GM12878 (cell line): Measurements from ENCODE around the gene KCNAB2. TPM values are rescaled to one million over a fixed set of nuclear protein-coding genes. Genes with fewer than 3 reads are reported as not detected.

ENCODE experiments used
- ATAC-seq: fragments of 200-7000 bp; cut with Tn5 transposase; 3 replicates; pipeline ENCODE4 v1.9.1; 2020; ENCODE audit warnings: mild to moderate bottlenecking, moderate library complexity
- BruUV-seq: library from RNA; stranded (reverse); fragments of 400-500 nt; replicated peaks from 2 replicates; lab custom pipeline; 2021; lab: Mats Ljungman, UMichigan
- CTCF ChIA-PET: fragments of 300-600 bp; sonication (Branson Sonifier 250); formaldehyde crosslinking; extraction: SDS; loops from one replicate; lab custom pipeline; 2021; ENCODE audit warnings: inconsistent platforms; lab: Yijun Ruan, JAX
- POLR2A ChIA-PET: fragments of 350-600 bp; formaldehyde crosslinking; extraction: SDS; loops from one replicate; lab custom pipeline; 2021; ENCODE audit warnings: inconsistent platforms; lab: Charles Lee
- RAD21 ChIA-PET: fragments of 300-600 bp; sonication (Branson Sonifier 250); formaldehyde crosslinking; loops from one replicate; lab custom pipeline; 2023; ENCODE audit warnings: antibody characterized with exemption; ENCODE audit not compliant: unreplicated experiment; lab: Charles Lee
- SMC1A ChIA-PET: fragments of 300-600 bp; sonication (Branson Sonifier 250); formaldehyde crosslinking; loops from one replicate; lab custom pipeline; 2023; ENCODE audit not compliant: unreplicated experiment, uncharacterized antibody; lab: Charles Lee
- DNase-seq: peaks from one replicate; pipeline ENCODE4 v3.0.0-alpha.2; 2011; ENCODE audit warnings: low read depth, low spot score
- FAIRE-seq: peaks from 3 replicates; lab custom pipeline; 2011; peaks lifted over from hg19 to GRCh38; lab: Jason Lieb, UNC
- H2AFZ ChIP-seq: 2 replicates; pipeline ENCODE4 v1.6.0; 2011; ENCODE audit warnings: low read depth, low read length, control low read depth; ENCODE audit not compliant: control insufficient read depth
- H3K27ac ChIP-seq: 2 replicates; pipeline ENCODE4 v1.5.1; 2011; ENCODE audit warnings: control low read depth; ENCODE audit not compliant: control insufficient read depth, insufficient read depth
- H3K27me3 ChIP-seq, 2 experiments: replicated peaks in 1 of 2; 2 replicates each; pipeline versions ENCODE4 v1.6.0 to v1.6.1; 2011; ENCODE audit warnings: low read length in 1 of 2; ENCODE audit not compliant: control insufficient read depth in 2 of 2, insufficient read depth in 2 of 2
- H3K36me3 ChIP-seq, 2 experiments: 2 replicates each; pipeline ENCODE4 v1.5.1; 2011; ENCODE audit warnings: low read length in 1 of 2; ENCODE audit not compliant: control insufficient read depth in 2 of 2, insufficient read depth in 2 of 2
- H3K4me1 ChIP-seq: 2 replicates; pipeline ENCODE4 v1.6.1; 2011; ENCODE audit warnings: mild to moderate bottlenecking, low read length, moderate library complexity, mixed read lengths; ENCODE audit not compliant: control insufficient read depth, insufficient read depth
- H3K4me2 ChIP-seq: 2 replicates; pipeline ENCODE4 v1.6.0; 2011; ENCODE audit warnings: control low read depth; ENCODE audit not compliant: control insufficient read depth, insufficient read depth
- H3K4me3 ChIP-seq: fragments of 200-600 bp; sonication (generic); 2 replicates; pipeline ENCODE4 v1.5.1; 2016
- H3K79me2 ChIP-seq: 2 replicates; pipeline ENCODE4 v1.6.0; 2011; ENCODE audit warnings: low read length; ENCODE audit not compliant: control insufficient read depth, insufficient read depth
- H3K9ac ChIP-seq: 2 replicates; pipeline ENCODE4 v1.8.0; 2011; ENCODE audit warnings: low read length, control low read depth, mixed read lengths; ENCODE audit not compliant: control insufficient read depth, insufficient read depth
- H3K9me3 ChIP-seq: replicated peaks from 3 replicates; pipeline ENCODE4 v1.5.1; 2011; ENCODE audit warnings: mild to moderate bottlenecking, low read length; ENCODE audit not compliant: control insufficient read depth, insufficient read depth
- H4K20me1 ChIP-seq: 2 replicates; pipeline ENCODE4 v1.6.0; 2011; ENCODE audit not compliant: control insufficient read depth, insufficient read depth
- HSF1 ChIP-seq: fragments of 150-350 bp; IDR thresholded peaks from 2 replicates; pipeline ENCODE4 v1.6.1; 2014; ENCODE audit warnings: mild to moderate bottlenecking, low read depth, low read length
- IKZF1 ChIP-seq: fragments of 450-650 bp; conservative IDR thresholded peaks from 2 replicates; pipeline ENCODE4 v1.6.1; 2017; ENCODE audit warnings: antibody characterized with exemption, mild to moderate bottlenecking
- IRF5 ChIP-seq: fragments of 450-650 bp; IDR thresholded peaks from 2 replicates; pipeline ENCODE4 v1.6.1; 2017; ENCODE audit warnings: borderline replicate concordance
- MXI1 ChIP-seq: fragments of 150-350 bp; IDR thresholded peaks from 2 replicates; pipeline ENCODE4 v1.6.1; 2011; ENCODE audit warnings: low read depth, mild to moderate bottlenecking, inconsistent platforms, low read length, improper control_type of control experiment
- SMAD1 ChIP-seq: fragments of 450-650 bp; IDR thresholded peaks from 2 replicates; pipeline ENCODE4 v1.6.1; 2018; ENCODE audit warnings: mild to moderate bottlenecking, low read depth; ENCODE audit not compliant: partially characterized antibody
- SREBF2 ChIP-seq: IDR thresholded peaks from 2 replicates; pipeline ENCODE4 v1.6.1; 2012; ENCODE audit warnings: mild to moderate bottlenecking, low read length
- USF2 ChIP-seq: IDR thresholded peaks from 2 replicates; pipeline ENCODE4 v1.6.1; 2011; ENCODE audit warnings: low read depth, low read length, improper control_type of control experiment, borderline replicate concordance
- ZNF217 ChIP-seq: fragments of 450-650 bp; IDR thresholded peaks from 2 replicates; pipeline ENCODE4 v1.6.1; 2017; ENCODE audit warnings: antibody characterized with exemption, mild to moderate bottlenecking
- ZNF687 ChIP-seq: fragments of 450-650 bp; IDR thresholded peaks from 2 replicates; pipeline ENCODE4 v1.6.1; 2017; ENCODE audit warnings: mild to moderate bottlenecking, moderate library complexity
- WGBS: methylation state at CpG from one replicate; pipeline ENCODE4 v1.1.6; 2016; ENCODE audit warnings: low lambda C conversion rate; ENCODE audit not compliant: insufficient replicate concordance, insufficient coverage; ENCODE audit errors: missing lambda C conversion rate; 5-methylcytosine and 5-hydroxymethylcytosine counted together
- in situ Hi-C: fragments of 300-500 bp; cut with MboI; formaldehyde crosslinking; loops from 9 replicates; pipeline ENCODE4 v1.14.3; 2018; ENCODE audit warnings: mixed read lengths
- intact Hi-C: fragments of 100-400 bp; cut with micrococcal nuclease; formaldehyde crosslinking; loops from one replicate; pipeline ENCODE4 v1.14.2; 2022; ENCODE audit not compliant: unreplicated experiment
- polyA plus RNA-seq, 11 experiments: library from polyadenylated mRNA; depleted of rRNA in 4 of 11; unstranded in 6 of 11; stranded (reverse) in 5 of 11; fragments of >200 nt; fragmentation: Nextera tagmentation in 4 of 11; fragmentation: Illumina TruSeq in 1 of 11; extraction: Ambion mirVana in 4 of 11; extraction: Trizol in 1 of 11; gene quantifications; 1 replicate in 1 of 11; 2 replicates in 10 of 11; pipeline versions ENCODE4 v1.2.1 to v1.2.3, GENCODE V29; 2011 to 2016; ENCODE audit warnings: inconsistent platforms in 2 of 11, missing spikeins in 2 of 11, low read depth in 1 of 11
- total RNA-seq, 4 experiments: library from RNA; depleted of rRNA in 3 of 4; stranded (reverse); fragments of >200 nt in 3 of 4; fragmentation: Illumina TruSeq in 1 of 4; extraction: Trizol in 1 of 4; gene quantifications; 2 replicates each; pipeline versions ENCODE4 v1.2.1 to v1.2.3, GENCODE V29; 2013 to 2021
- TF ChIP-seq, protein P1 (sequence below): fragments of 450-650 bp; conservative IDR thresholded peaks from 2 replicates; pipeline ENCODE4 v1.6.1; 2017; ENCODE audit warnings: mild to moderate bottlenecking, moderate library complexity
- TF ChIP-seq, protein P2 (sequence below): IDR thresholded peaks from 2 replicates; pipeline ENCODE4 v1.6.1; 2011; ENCODE audit warnings: borderline replicate concordance, low read depth, mild to moderate bottlenecking, moderate library complexity, mixed read lengths, low read length; ENCODE audit not compliant: insufficient read depth; ENCODE audit errors: extremely low read length

Gene KCNAB2
- total and polyA plus RNA-seq, 10 of the 15 experiments (the other 5 are each of a cell fraction or from before 2014, with no cell fraction given): 2.9 to 123 (median 62.4) TPM

DNA sequence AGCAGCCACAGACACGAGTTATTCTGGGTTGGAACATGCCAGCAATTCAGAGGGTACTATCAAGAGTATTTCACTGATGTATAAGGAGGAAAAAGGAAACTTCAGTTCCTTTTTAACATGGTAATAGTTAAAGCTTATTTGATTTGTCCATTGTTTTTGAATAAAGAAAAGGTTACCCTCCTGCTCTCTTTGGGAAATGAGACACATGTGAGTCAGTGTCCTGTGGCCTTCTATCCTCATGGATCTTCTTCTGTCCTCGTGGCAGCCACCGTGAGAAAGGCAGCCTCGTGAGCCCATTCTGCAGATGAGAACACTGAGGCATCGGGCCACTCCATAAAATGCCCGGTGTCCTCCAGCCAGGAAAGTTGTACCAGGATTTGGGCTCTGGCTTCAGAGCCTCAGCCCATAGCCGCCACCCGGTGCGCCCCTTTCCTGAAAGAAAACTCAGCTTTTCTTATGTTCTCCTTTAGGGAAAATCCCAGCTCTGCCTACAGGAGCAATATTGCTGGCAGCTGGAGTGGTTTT is 24.8 kb downstream of the KCNAB2 start:
- ChIA-PET POLR2A (no interaction called here), CTCF (no interaction called here)
- no peak for FAIRE-seq
- no peaks in the 10 kb centered on the region for H3K27me3 ChIP-seq
- no peaks in the 10 kb centered on the region for H3K9me3 ChIP-seq
- TF ChIP-seq ZNF217 (no peak), IRF5 (no peak), MXI1 (no peak), USF2 (no peak), HSF1 (no peak), IKZF1 (no peak), SMAD1 (no peak), SREBF2 (no peak), ZNF687 (no peak)
- TF ChIP-seq, protein P1, sequence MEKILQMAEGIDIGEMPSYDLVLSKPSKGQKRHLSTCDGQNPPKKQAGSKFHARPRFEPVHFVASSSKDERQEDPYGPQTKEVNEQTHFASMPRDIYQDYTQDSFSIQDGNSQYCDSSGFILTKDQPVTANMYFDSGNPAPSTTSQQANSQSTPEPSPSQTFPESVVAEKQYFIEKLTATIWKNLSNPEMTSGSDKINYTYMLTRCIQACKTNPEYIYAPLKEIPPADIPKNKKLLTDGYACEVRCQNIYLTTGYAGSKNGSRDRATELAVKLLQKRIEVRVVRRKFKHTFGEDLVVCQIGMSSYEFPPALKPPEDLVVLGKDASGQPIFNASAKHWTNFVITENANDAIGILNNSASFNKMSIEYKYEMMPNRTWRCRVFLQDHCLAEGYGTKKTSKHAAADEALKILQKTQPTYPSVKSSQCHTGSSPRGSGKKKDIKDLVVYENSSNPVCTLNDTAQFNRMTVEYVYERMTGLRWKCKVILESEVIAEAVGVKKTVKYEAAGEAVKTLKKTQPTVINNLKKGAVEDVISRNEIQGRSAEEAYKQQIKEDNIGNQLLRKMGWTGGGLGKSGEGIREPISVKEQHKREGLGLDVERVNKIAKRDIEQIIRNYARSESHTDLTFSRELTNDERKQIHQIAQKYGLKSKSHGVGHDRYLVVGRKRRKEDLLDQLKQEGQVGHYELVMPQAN: no peak
- TF ChIP-seq, protein P2, sequence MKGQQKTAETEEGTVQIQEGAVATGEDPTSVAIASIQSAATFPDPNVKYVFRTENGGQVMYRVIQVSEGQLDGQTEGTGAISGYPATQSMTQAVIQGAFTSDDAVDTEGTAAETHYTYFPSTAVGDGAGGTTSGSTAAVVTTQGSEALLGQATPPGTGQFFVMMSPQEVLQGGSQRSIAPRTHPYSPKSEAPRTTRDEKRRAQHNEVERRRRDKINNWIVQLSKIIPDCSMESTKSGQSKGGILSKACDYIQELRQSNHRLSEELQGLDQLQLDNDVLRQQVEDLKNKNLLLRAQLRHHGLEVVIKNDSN: no peak
- TF ChIP-seq, all 136 proteins: peak for 0
- in situ Hi-C loops: no loop called here
- no peak overlapping the region for H3K27ac ChIP-seq
- no peak overlapping the region for H3K9ac ChIP-seq
- intact Hi-C loops: no loop called here
- H4K20me1 ChIP-seq: peaks cover 4% of the 10 kb centered on the region
- ATAC-seq: no peak
- ChIA-PET SMC1A (no interaction called here), RAD21 (no interaction called here)
- WGBS: 87% methylated on average over 9 of the region's 9 CpGs
- H3K4me2 ChIP-seq: no peak overlapping the region
- no peak for DNase-seq
- no peaks in the 10 kb centered on the region for H3K4me1 ChIP-seq
- BruUV-seq: no TSS peak
- H3K4me3 ChIP-seq: no peak overlapping the region
- no peak overlapping the region for H2AFZ ChIP-seq
- no peaks in the 10 kb centered on the region for H3K79me2 ChIP-seq
- peaks cover 9 to 12% of the 10 kb centered on the region in 2 experiments for H3K36me3 ChIP-seq
